ENCODE results near the gene ADRA2B. TPM values are rescaled to one million over a fixed set of nuclear protein-coding genes. Genes with fewer than 3 reads are reported as not detected.

Gene ADRA2B
- total RNA-seq, 1 experiment from 2014 or later, result not detected

GRCh38 chr2:96138179-96139145, 22.1 kb upstream of the ADRA2B start, which contains the start of gene ASTL:
Gene ASTL, minus strand, starts transcription at chr2:96138502. Its CDS starts 66 bp downstream, at chr2:96138436.
- Mint-ChIP-seq H3K4me1 (ENCODE audit: low read depth, unreplicated experiment) (no peaks in the 10 kb centered on the region), H3K4me3 (ENCODE audit: low read depth, unreplicated experiment) (peak within 1 kb of the TSS; percentile 30), H3K27me3 (ENCODE audit: unreplicated experiment) (peaks cover 42% of the 10 kb centered on the region), H3K36me3 (ENCODE audit: insufficient read depth, unreplicated experiment) (peaks cover 15% of the 10 kb centered on the region), H3K27ac (ENCODE audit: unreplicated experiment) (no peak within 1 kb of the TSS), H3K9me3 (ENCODE audit: low read depth, unreplicated experiment) (no peaks in the 10 kb centered on the region)
- intact Hi-C loops (cut with micrococcal nuclease; ENCODE audit: unreplicated experiment), result loop anchor here (2.0 to 10.0 kb wide), 2 partner anchors 36 to 126 kb away; partner anchors contain the start of genes CIAO1 and TMEM127
- TF ChIP-seq, protein P1, sequence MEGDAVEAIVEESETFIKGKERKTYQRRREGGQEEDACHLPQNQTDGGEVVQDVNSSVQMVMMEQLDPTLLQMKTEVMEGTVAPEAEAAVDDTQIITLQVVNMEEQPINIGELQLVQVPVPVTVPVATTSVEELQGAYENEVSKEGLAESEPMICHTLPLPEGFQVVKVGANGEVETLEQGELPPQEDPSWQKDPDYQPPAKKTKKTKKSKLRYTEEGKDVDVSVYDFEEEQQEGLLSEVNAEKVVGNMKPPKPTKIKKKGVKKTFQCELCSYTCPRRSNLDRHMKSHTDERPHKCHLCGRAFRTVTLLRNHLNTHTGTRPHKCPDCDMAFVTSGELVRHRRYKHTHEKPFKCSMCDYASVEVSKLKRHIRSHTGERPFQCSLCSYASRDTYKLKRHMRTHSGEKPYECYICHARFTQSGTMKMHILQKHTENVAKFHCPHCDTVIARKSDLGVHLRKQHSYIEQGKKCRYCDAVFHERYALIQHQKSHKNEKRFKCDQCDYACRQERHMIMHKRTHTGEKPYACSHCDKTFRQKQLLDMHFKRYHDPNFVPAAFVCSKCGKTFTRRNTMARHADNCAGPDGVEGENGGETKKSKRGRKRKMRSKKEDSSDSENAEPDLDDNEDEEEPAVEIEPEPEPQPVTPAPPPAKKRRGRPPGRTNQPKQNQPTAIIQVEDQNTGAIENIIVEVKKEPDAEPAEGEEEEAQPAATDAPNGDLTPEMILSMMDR (IDR thresholded peaks at IDR 0.05; ENCODE audit: unreplicated experiment), result peak; percentile 60
- DNase-seq, result peak; percentile 75
- no TSS peak for BruUV-seq (replicated peaks)
- CTCF ChIA-PET, result interaction anchor here (0.7 to 2.3 kb wide), 7 partner anchors 30 to 270 kb away, joined by 3 to 42 read pairs (median 4); no protein-coding TSS in a partner anchor

- TF ChIP-seq, protein P1 (IDR thresholded peaks at IDR 0.05; ENCODE audit: unreplicated experiment), result no peak
- H3K36me3 Mint-ChIP-seq (ENCODE audit: insufficient read depth, unreplicated experiment), result peaks cover 9% of the 10 kb centered on the region
- no peak overlapping the region for H3K27ac Mint-ChIP-seq (ENCODE audit: unreplicated experiment)
- no peak overlapping the region for H3K4me3 Mint-ChIP-seq (ENCODE audit: low read depth, unreplicated experiment)
- no peak for DNase-seq
- CTCF ChIA-PET, result interaction anchor here (0.7 to 2.3 kb wide), 5 partner anchors 37 to 271 kb away, joined by 3 to 42 read pairs (median 4); no protein-coding TSS in a partner anchor
- BruUV-seq (replicated peaks), result no TSS peak
- no peaks in the 10 kb centered on the region for H3K9me3 Mint-ChIP-seq (ENCODE audit: low read depth, unreplicated experiment)
- H3K27me3 Mint-ChIP-seq (ENCODE audit: unreplicated experiment), result peaks cover 42% of the 10 kb centered on the region
- H3K4me1 Mint-ChIP-seq (ENCODE audit: low read depth, unreplicated experiment), result no peaks in the 10 kb centered on the region
- intact Hi-C loops (cut with micrococcal nuclease; ENCODE audit: unreplicated experiment), result loop anchor here (2.0 to 10.0 kb wide), 2 partner anchors 37 to 127 kb away; partner anchors contain the start of genes CIAO1 and TMEM127
Observed at GRCh38 chr2:96137321-96138178, 21.2 kb upstream of the ADRA2B start.

GRCh38 chr2:96136129-96136720, 19.9 kb upstream of the ADRA2B start:
- Mint-ChIP-seq H3K36me3 (ENCODE audit: insufficient read depth, unreplicated experiment) (peaks cover 5% of the 10 kb centered on the region), H3K9me3 (ENCODE audit: low read depth, unreplicated experiment) (no peaks in the 10 kb centered on the region), H3K4me3 (ENCODE audit: low read depth, unreplicated experiment) (no peak overlapping the region), H3K4me1 (ENCODE audit: low read depth, unreplicated experiment) (no peaks in the 10 kb centered on the region), H3K27ac (ENCODE audit: unreplicated experiment) (no peak overlapping the region), H3K27me3 (ENCODE audit: unreplicated experiment) (peaks cover 55% of the 10 kb centered on the region)
- DNase-seq, result no peak
- CTCF ChIA-PET, result no interaction called here
- TF ChIP-seq, protein P1 (IDR thresholded peaks at IDR 0.05; ENCODE audit: unreplicated experiment), result no peak
- intact Hi-C loops (cut with micrococcal nuclease; ENCODE audit: unreplicated experiment), result loop anchor here (10.0 kb wide), 1 partner anchor 129 kb away; the partner anchor contains the start of genes CIAO1 and TMEM127
- BruUV-seq (replicated peaks), result no TSS peak

- DNase-seq, result no peak
- intact Hi-C loops (cut with micrococcal nuclease; ENCODE audit: unreplicated experiment), result loop anchor here (10.0 kb wide), 1 partner anchor 129 kb away; the partner anchor contains the start of genes CIAO1 and TMEM127
- Mint-ChIP-seq H3K9me3 (ENCODE audit: low read depth, unreplicated experiment) (no peaks in the 10 kb centered on the region), H3K4me1 (ENCODE audit: low read depth, unreplicated experiment) (no peaks in the 10 kb centered on the region), H3K27ac (ENCODE audit: unreplicated experiment) (no peak overlapping the region), H3K4me3 (ENCODE audit: low read depth, unreplicated experiment) (no peak overlapping the region), H3K27me3 (ENCODE audit: unreplicated experiment) (peaks cover 61% of the 10 kb centered on the region), H3K36me3 (ENCODE audit: insufficient read depth, unreplicated experiment) (peaks cover 5% of the 10 kb centered on the region)
- TF ChIP-seq, protein P1 (IDR thresholded peaks at IDR 0.05; ENCODE audit: unreplicated experiment), result no peak
- CTCF ChIA-PET, result no interaction called here
- no TSS peak for BruUV-seq (replicated peaks)
Observed at GRCh38 chr2:96135621-96136020, 19.2 kb upstream of the ADRA2B start.

All from Calu3 (cell line).